SK-N-DZ (cell line): ENCODE data around the gene C1QTNF9B.
"Not testable (repeated sequence)": the region's sequence is repeated elsewhere in the genome, so short reads cannot be mapped to it uniquely, and the experiment has no call there.

Source experiments
- DNase-seq: peaks from one replicate; pipeline ENCODE4 v3.0.0-alpha.2; 2015; ENCODE audit warnings: low spot score

The C1QTNF9B gene

DNA sequence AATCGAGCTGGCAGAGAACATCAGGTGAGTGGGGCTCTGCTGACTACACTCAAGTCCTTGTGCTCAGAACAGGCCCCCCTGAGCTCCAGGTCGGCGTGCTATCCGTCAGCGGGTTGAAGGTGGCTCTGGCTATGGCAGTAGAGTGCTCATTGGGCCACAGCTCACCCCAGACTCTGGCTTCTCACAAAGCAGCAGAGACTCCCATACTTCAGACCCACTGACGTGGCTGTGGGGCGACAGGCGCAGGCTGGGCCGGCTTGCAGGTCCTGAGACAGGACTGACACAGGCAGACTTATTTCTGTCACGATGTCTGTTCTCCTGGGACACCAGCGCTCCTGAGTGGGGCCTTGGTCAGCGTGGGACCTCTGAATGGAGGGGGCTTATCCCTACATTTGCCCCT lies 2.6 kb downstream of the C1QTNF9B start:
- not testable (repeated sequence) for DNase-seq

DNA sequence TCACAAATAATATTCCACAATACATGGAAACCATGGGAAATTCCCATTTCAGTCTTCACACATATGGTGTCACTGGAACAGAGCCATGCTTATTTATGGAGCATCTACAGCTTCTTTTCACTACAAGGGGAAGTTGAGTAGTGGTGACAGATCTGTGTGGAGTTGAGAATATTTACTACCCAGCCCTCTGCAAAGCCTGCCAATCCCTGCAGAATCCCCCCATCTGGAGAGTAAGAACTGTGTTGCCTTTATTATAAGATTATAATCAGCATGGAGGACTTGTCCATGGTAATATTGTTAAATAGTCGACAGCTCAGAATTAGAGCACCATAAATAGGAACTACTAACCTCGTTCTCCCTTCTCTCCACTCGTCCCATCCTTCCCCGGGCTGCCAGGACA lies 3.5 kb downstream of the C1QTNF9B start:
- DNase-seq = not testable (repeated sequence)

DNA sequence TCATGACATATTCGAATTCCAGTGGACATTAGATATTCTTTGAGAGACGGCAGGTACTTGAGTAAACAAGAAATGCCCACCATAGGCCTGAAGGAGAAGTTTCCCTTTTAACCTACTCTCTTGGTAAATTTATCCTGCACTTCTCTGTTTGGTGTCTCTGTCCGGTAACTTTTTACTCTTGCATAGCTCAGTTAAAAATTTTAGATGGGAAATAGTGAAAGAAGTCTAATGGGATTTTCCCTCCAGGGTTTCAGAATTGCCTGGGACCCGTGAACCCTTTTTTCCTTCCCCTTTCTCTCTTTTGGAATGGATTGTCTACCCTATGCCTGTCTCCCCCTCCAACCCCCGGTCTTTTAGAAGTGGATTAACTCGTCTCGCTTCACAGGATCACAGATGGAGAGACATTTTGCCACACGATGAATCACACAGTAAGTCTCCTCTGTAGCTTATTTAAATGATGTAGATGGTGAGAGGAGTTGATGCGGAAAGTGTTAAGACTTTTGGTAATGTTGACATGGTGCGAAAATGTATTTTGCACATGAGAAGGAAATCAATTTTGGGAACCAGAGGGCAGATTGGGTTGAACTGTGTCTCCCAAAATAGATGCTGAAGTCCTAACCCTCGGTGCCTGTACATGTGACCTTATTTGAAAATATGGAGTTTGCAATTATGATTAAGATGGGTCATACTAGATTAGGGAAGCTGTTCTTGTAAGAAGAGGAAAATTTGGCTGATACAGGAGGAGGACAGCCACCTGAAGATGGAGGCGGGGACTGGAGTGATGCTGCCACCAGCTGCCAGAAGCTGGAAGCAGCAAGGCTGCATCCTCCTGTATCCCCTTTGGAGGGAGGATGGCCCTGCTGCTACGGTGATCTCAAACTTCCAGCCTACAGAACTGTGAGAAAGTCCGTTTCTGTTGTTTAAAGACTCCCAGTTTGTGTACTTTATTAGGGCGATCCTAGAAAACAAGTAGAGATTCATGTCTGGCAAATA lies 7.4 kb downstream of the C1QTNF9B start:
- DNase-seq = peak; percentile 13

DNA sequence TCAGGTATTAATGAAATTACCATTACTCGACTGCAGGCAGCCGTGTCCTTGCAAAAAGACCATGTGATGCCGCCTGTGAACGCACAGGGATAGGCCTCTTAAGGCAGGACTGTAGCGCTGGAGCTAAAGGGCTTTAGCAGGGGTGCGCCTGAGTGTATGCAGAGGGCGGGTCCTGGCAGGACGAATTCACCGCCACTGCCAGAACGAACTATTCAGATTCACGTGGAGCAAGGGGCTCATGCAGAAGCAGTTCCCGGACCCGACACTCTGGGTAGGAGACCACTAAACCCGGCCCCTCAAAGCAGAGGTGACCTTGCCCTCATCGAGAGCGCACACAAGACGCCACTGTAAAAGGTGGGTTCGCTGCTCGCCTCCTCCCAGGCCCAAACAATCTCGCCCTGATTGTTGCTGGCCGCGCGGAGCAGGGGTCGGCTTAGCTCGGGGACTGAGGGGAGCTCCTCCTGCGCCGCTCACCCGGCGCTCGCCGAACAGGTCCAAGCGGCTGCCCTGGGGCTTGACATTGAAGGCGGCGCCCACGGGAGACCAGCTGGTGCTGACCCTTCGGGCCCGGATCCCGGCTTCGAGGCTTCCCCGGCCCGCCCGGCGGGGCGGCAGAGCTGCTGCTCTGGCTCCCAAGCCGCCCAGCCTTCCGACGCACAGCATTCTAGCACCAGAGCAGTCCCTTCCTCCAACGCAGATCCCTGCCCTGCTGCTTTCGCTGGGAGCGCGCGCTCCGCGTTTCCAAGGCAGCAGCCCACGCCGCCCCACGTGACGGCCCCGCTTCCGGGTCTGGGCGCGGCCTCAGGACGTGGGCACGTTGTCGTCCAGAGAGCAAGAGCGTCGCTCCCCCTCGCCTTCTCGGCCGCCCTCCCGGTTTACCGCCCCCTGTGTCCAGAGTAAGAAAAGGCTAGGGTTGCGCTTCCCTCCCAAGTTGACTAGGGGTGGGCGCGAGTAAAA lies 8.4 kb downstream of the C1QTNF9B start, which contains the start of gene MIPEP:
MIPEP (minus strand) TSS at position 743 of the 957 bp plus-strand sequence; CDS start at position 663, 80 bp downstream.
- peak; percentile 94 for DNase-seq

DNA sequence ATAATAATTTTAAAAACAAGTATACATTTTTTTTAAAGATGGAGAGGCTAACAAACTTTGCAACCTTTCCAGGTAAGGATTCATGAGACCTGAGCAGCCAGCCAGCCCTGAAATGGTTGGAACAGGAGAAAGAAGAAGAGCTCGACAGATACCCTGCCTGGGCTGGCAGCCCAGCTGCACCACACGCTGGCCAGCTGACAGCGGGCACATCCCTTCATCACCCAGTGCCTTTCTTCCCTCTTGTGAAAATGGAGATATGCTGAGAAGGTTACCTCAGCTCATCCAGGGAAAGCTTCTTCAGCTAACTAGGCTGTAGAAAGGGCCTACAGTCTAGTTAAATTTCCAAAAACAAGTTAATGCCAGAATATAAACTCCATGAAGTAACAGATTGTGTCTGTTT lies 12.9 kb downstream of the C1QTNF9B start:
- DNase-seq = not testable (repeated sequence)

DNA sequence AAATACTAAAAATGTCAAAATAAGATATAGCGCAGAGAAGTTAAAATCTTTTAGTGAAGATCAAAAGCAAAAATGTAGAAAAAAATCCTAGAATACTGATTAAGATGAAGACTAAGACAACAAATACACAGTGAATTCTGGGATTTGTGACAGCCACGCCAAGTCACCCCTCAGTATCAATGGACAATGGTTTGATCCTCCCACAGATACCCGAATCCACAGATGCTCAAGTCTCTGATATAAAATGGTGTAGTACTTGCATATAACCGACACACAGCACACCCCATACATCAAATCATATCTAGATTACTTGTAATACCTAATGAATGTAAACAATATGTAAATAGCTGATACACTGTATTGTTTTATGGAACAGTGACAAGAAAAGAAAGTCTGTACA lies 14.0 kb downstream of the C1QTNF9B start:
- DNase-seq = no peak

DNA sequence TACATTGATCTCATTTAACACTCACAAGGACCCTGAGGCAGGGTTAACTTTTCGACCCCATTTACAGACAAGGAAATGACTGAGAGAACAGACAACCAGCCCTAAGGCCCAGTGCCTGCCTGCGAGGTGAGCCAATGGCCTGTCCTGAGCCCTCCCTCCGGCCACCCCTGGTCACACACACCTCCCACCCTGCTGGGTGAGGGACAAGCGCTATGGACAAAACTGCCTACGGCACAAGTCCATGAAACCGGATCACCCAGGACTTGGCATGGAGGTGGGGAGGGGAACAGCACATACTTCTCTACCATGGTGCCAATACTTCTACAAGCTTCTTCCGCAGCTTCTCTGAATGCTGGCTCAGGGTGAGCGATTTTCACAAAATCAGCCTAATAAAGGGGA lies 15.9 kb downstream of the C1QTNF9B start:
- not testable (repeated sequence) for DNase-seq

DNA sequence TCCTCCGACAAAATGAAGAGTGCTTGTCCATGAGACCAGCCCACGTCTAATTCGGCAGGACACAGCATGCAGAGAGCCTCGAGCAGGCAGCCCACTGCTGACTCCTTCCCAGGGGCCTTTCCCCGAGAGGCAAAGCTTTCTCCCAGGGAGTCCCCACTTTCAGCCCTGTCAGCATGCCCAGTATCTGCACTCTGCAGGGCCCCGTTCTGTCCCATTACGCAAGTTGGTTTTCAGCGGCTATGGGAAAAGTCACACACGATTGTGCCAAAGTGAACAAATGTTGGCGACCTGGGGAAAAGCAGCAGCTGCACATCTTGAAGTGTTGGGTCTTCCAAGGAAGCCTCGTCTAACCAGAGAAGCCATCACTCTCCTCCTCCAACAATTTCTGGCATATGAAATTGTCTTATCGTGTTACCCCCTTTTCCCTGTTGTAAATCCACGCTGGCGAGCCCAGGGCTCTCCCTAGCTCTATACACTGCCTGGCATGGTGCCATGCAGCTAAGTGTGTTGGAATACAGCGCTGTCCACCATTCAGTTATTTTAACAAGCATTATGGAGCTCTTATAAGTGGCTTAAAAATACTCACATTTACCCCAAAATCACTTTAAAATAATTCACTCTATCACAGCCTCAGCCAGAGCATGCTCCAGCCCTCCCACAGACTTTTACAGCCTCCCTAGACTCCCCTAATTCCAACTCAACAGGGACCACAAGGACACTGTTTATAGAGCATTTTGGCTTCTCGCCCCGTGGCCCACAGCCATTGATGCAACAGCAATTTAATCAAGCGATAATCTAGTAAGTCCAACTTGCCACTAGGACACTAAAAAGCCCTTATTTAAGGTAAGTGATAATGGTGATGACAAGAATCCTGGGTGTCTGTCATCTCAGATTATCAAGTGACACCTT lies 16.6 kb downstream of the C1QTNF9B start:
- DNase-seq = not testable (repeated sequence)

DNA sequence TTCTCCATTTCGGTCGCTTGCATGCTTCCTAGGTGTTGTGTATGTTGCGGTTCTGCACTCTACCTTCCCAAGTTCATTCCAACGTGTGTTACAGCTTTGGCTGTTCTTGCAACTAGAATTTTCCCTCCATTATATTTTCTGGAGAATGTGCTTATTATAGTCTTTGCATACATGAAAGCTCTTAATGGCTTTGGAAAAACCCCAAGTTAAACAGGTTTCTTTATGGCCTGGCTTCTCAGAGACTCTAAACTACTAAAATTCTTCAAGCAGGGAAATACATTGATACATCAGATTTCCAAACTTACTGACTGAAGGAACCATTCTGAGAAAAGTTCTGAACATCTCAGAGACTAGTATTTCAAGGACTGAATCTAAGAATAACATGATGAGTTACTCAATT lies 20.0 kb downstream of the C1QTNF9B start:
- no peak for DNase-seq

DNA sequence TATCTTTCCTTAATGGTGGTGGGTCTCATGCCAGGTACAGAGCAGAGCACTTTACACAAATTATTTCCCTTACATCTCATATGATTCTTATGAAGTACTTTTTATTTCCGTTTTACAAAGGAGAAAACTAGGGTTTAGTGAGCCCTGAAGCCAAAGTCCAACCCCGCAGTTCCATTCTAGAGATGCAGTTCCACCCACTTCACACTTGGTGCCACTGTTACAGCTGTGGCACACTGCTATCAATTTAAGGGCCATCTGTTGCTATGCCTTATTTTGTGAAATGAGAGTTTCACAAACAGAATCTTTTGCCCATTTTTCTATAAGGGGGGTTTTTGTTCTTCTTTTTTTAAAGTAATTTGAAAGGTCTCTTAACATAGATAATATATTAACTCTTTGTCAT lies 21.0 kb downstream of the C1QTNF9B start:
- DNase-seq = no peak

DNA sequence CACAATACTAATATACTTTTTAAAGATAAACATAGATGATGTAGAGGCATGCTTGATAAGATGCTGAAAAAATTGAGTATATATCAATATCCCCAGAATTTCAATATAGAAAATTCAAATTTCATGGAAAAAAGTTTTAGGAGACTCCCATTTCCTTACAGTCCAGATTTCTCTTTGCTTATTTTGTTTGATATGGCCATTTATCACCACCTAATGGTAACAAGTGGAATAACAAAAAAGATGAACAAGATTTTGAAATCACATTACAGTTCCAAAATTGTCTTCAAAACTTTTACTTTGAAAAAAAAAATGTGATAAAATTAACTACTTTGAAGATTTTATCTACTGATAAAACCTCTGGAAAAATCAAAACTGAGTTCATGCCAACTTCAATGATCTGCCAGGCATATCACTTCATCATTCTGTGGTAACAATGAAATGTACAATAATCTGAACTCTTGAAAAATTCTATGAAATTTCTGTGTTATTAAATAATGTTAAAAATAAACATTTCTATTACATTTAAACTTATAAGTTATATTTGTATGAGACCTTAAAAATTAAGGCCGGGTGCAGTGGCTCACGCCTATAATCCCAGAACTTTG lies 25.6 kb downstream of the C1QTNF9B start:
- peak; percentile 24 for DNase-seq

DNA sequence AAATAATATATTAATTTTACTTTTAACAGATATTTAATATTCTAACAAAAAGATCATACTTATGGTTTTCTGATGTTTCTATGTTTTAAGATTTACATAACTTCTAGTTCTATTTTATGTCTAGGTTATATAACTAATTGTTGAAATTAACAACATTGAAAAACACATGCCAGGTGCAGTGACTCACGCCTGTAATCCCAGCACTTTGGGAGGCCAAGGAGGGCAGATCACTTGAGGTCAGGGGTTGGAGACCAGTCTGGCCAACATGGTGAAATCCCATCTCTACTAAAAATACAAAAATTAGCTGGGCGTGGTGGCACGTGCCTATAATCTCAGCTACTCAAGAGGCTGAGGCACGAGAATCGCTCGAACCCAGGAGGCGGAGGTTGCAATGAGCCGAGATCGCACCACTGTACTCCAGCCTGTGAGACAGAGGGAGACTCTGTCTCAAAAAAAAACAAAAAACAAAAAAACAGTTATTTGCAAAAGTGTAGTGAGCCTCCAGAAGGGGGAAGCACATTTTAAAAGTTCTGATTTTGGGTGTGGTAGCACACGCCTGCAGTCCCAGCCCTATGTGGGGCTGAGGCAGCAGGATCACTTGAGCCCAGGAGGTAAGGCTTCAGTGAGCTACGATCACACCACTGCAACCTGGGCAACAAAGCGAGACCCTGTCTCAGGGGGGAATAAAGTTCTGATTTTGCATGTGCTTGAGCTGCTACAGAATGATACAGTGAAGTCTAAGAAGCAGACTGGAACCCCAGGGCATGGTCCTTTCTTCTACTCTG lies 26.8 kb downstream of the C1QTNF9B start:
- no peak for DNase-seq

DNA sequence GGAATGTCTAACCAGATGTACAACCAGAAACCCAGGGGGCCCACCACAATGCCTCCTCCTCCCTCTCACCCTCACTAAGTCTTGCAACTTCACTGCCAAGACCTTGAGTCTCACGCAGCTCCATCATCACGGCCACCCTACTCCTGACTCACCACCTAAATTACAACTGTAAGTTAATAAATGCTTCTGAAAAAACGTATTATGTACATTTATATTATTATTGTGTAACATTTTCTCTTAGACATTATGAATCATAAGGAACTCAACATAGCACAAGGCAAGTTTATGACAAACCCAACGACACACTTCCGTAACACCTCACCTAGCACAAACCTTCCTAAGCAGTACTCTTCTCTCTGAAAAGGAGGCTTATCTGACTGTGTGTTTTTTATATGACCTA lies 28.8 kb downstream of the C1QTNF9B start:
- DNase-seq = no peak

DNA sequence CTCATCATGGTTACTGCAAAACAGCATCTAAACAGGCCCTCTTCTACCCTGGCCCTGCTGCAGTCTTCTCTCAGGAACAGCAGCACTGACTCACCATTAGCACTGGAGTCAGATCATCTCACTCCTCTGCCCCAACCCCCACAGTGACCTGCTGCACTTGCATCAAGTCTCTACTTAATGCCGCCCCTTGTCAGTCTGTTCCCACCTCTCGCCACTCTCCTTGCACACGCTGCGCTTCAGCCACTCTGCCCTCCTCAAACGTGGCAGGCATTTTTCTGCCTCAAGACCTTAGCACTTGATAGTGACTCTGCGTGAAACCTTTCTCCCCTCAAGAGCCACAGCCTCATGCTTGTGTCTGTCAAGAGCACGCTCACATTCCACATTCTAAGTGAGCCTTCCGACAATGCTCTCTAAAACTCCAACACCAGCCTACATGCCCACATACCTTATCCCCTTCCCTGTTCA lies 30.2 kb downstream of the C1QTNF9B start:
- no peak for DNase-seq

DNA sequence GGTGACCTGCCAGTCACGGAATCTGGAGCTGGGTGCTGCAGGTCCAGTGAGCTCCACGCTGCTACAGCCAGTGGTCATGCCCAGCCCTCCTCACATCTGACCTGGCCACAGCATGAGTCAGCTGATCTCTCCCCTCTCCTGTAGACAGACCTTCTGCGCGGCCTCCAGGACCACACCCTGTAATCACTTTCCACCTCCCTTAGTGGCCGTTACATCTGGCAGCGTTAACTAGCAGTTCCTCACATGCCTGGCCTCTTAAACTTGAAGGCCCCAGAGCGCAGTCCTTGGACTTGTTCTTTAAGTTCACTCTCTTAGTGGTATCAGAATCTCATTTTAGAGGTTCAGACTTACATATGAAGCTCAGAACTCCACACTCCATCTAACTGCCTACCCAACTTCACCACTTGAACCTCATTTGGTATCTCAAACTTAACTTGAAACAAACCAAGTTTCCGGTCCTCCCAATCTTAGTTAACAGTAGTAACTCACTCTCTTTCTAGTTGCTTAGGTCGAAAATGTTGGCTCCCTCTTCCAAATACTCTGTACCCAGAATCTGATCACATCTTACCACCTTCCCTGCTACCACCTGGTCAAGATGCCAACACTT lies 30.8 kb downstream of the C1QTNF9B start:
- DNase-seq = no peak

DNA sequence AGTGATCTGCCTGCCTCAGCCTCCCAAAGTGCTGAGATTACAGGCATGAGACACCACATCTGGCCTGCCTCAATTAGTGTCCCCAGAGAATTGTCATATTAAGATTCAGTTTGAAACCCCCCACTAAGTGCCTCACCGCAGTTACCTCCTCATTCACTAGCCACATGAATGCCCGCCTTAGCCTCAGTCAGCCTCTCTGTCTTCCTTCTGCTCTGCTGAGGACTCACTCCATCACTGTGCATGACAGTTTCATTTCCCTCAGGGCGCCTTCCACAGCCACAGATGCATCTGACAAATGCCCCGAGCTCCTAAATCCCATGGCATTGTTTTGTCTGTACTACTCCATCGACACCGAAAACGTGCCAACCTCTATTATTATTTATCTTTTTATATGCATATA lies 31.4 kb downstream of the C1QTNF9B start:
- no peak for DNase-seq

DNA sequence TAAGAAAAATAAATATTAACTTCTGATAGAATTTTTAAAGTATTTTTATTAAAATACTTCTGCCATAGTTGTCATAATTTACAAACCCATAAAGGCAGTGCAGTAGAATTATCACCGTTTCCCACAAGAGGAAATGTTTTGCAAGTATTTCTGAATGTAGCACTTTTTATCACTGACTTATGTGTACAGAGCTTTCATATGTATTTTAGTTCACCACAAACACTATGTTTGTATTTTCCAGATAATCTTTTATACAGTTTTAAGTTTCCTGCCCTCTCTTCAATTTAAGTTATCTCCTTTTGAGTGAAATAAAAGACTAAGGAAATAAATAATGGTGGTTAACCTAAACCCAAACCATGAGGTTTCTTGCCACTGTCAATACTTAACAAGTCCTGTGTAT lies 32.3 kb downstream of the C1QTNF9B start:
- no peak for DNase-seq

DNA sequence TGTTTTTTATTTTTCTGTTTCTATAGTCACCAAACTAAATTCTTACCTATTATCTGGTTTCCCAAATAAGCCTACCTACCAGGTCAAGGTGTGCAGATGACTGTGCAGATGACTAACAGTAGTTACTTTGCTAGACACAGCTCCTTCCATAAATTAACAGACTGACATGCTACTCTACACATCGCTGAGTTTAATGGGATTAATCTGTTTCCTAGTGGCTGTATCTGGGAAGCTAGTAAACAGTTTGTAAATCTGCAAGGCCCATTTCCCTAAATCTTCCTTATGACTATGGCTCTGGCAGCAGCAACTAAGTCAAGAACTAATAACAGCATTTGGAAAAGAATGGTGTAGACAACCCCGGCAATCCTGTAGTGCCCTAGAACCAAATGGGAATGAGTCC lies 36.0 kb downstream of the C1QTNF9B start:
- DNase-seq = no peak

DNA sequence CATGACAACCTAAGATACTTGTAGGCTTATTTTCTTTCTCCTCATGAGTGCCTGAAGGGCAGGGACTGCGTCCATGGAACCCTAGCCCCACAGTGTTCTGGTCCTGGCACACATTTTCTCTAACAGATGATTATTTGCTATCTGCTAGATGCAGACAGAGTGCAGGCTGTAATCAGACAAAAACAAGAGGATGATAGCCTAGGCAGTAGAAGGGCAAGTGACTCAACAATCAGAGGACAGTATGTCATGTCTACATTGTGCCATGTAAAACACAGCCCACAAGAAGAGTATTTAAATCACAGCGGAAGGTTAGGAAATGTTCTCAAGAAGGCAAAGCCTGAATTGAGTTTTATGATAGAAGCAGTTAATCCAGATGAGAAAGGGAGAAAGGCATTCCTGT lies 37.4 kb downstream of the C1QTNF9B start:
- no peak for DNase-seq
